GM12891 (cell line): ENCODE data around the gene TTC27.

ENCODE experiments used
- POLR2A ChIP-seq: IDR thresholded peaks from 2 replicates; pipeline ENCODE4 v1.6.1; 2011; ENCODE audit warnings: low read depth, low read length, control low read depth
- POLR2AphosphoS5 ChIP-seq: IDR thresholded peaks from 2 replicates; pipeline ENCODE4 v1.6.1; 2011; ENCODE audit warnings: low read depth, low read length, control low read depth
- TAF1 ChIP-seq: IDR thresholded peaks from 2 replicates; pipeline ENCODE4 v1.6.1; 2011; ENCODE audit warnings: low read depth, low read length, control low read depth

DNA sequence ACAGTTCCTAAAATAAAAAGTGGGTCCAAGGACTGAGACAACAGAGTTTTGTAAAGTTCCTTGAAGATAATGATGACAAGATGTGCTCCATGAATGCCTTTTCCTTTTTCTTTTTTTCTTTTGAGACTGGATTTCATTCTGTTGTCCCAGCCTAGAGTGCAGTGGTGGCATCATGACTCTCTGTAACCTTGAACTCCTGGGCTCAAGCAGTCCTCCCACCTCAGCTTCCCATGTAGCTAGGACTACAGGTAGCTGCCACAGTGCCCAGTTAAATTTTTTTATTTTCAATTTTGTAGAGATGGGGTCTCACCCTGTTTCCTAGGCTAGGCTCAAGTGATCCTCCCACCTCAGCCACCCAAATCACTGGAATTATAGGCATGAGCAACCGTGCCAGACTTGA is 16.1 kb upstream of the TTC27 start:
- TF ChIP-seq POLR2A, result no peak
- no peak for TF ChIP-seq TAF1
- TF ChIP-seq POLR2AphosphoS5, result no peak
